Stomach smooth muscle (tissue), 2 donors: ENCODE data around the gene RHBDL1.
A peak's percentile ranks its signal among the peaks of the same experiment; 100 is the strongest.

ENCODE experiments used
- H3K27ac ChIP-seq: one replicate; pipeline ENCODE4 v1.7.0; 2013; ENCODE audit warnings: mild to moderate bottlenecking, low read length, inconsistent platforms
- H3K27me3 ChIP-seq, 2 donors: one replicate each; pipeline ENCODE4 v1.7.0; 2013; ENCODE audit warnings: low read length in 2 of 2; ENCODE audit not compliant: insufficient read depth in 2 of 2, control insufficient read depth in 1 of 2
- H3K36me3 ChIP-seq, 2 donors: one replicate each; pipeline ENCODE4 v1.7.0; 2013; ENCODE audit warnings: low read length in 2 of 2; ENCODE audit not compliant: control insufficient read depth in 2 of 2, insufficient read depth in 2 of 2
- H3K4me1 ChIP-seq: one replicate; pipeline ENCODE4 v1.7.0; 2013; ENCODE audit warnings: low read length; ENCODE audit not compliant: control insufficient read depth, insufficient read depth
- H3K4me3 ChIP-seq, 2 donors: one replicate each; pipeline ENCODE4 v1.7.0; 2013; ENCODE audit warnings: low read length in 2 of 2
- H3K9ac ChIP-seq, 2 donors: one replicate each; pipeline ENCODE4 v1.7.0; 2013; ENCODE audit warnings: low read length in 2 of 2, mild to moderate bottlenecking in 1 of 2
- H3K9me3 ChIP-seq, 2 donors: one replicate each; pipeline ENCODE4 v1.7.0; 2013; ENCODE audit warnings: low read length in 2 of 2; ENCODE audit not compliant: control insufficient read depth in 2 of 2
- donor health status: healthy.
- donor health status: Pancreatic carcinoma.

Gene RHBDL1

DNA sequence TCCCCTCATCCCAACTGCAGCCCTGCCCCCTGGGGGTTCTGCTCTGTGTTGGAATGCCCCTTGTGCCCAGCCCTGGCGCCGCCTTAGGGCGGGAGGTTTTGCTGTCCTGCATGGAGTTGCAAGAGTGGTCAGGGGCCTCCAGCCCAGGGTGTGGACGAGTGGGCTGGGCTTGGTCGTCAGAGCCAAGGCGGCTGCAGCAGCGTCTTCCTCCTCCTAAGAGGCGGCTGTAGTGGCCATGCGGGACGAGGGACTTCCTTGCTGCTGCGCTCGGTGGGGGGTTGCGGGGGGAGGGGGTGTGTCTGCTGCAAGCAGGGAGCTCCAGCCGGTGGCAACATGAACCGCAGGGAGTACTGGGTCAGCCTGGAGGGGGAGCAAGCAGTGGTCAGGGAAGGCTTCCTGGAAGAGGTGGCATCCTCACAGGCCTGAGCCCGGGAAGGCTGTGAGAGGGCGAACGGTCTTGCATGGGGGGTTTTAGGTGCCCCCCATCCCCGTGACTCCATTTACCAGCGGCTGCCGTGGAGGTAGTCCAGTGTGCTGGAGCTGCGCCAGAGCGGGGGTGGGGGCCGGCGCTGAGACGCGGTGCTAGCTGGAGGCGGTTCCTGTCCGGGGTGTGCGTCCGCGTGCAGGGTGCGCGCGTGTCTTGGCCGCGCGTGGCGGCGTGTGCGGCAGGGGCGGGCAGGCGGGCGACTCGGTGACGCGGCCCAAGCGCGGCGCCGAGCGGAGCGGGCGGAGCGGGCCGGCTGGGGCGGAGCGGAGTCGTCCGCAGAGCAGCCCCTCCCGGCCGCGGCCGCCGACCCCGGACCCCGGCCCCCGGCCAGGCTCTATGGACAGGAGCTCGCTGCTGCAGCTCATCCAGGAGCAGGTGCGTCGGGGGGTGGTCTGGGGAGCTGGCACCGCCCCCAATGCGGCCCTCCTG lies at the start of gene RHBDL1:
TSS of gene RHBDL1 (plus strand) at position 704 of the 916 bp plus-strand sequence. CDS start at position 824, 120 bp downstream.
- H3K4me3 ChIP-seq, result peak within 1 kb of the TSS in 1 of 2 donors; percentile 68
- peaks cover 0 to 4% of the 10 kb centered on the region in 2 donors for H3K27me3 ChIP-seq
- peaks cover 11 to 13% of the 10 kb centered on the region in 2 donors for H3K36me3 ChIP-seq
- H3K9ac ChIP-seq, result peak within 1 kb of the TSS in 1 of 2 donors; percentile 38
- no peaks in the 10 kb centered on the region for H3K9me3 ChIP-seq
- peaks cover 23% of the 10 kb centered on the region for H3K4me1 ChIP-seq
- no peak within 1 kb of the TSS for H3K27ac ChIP-seq

DNA sequence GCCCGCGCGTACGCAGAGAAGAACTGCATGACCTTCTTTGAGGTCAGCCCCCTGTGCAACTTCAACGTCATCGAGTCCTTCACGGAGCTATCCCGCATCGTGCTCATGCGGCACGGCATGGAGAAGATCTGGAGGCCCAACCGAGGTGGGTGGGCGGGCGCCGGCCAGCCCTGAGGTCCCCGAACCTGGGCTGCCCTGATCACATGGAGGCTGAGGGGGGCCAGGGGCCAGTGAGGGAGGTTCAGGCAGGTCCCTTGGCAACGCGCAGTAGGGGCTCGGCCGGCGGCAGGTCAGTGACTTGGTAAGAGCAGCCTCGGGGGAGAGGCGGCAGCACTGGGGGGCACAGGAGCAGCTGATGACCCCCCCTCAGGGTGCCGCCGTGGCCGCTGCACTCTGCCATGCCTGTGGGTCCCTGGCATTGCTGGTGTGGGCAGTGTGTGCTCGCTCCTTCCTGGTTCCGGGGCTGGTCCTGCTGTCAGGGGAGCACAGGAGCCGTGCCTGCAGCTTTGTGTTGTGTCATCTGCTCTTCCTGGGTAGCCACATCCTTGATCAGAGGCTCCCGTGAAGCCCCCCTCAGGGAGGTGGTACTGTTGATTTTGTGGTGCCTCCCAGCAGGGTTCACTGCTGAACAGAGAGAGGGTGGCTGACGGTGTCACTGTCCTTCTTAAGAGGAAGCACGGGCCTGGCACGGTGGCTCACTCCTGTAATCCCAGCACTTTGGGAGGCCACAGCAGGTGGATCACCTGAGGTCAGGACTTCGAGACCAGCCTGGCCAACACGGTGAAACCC lies 49.3 kb upstream of the RHBDL1 start:
- Histone ChIP-seq H3K36me3 (peaks cover 0 to 4% of the 10 kb centered on the region in 2 donors), H3K9me3 (no peaks in the 10 kb centered on the region), H3K4me1 (peaks cover 13% of the 10 kb centered on the region), H3K4me3 (no peak overlapping the region), H3K27ac (no peak overlapping the region), H3K27me3 (peaks cover 2 to 3% of the 10 kb centered on the region in 2 donors), H3K9ac (no peak overlapping the region)

DNA sequence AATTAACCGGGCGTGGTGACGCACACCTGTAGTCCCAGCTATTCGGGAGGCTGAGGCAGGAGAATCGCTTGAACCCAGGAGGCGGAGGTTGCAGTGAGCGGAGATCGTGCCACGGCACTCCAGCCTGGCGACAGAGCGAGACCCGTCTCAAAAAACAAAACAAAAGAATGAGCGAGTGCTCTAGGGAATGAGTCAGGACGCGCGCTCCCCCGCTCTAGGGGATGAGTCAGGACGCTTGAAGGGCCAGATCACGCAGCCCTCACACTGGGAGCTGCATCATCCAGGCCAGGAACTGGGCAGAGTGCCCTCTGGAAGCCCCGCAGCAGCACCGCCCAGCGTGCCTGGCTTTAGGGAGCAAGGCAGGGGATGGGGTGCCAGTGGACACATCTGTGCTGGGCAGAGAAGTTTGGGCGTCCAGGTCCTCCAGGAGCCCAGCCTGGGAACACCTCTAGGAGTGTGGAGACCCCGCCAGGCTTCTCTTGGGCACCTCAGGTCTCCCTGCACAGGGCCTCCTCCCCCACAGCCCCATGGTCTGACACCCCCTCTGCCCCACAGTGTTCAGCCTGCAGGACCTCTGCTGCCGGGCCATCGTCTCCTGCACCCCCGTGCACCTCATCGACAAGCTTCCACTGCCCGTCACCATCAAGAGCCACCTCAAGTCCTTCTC lies 48.6 kb upstream of the RHBDL1 start:
- Histone ChIP-seq H3K27ac (no peak overlapping the region), H3K9me3 (no peaks in the 10 kb centered on the region), H3K9ac (no peak overlapping the region), H3K36me3 (peaks cover 0 to 4% of the 10 kb centered on the region in 2 donors), H3K27me3 (peaks cover 2 to 3% of the 10 kb centered on the region in 2 donors), H3K4me3 (no peak overlapping the region), H3K4me1 (peaks cover 14% of the 10 kb centered on the region)

- Histone ChIP-seq H3K9me3 (no peaks in the 10 kb centered on the region), H3K27ac (no peak overlapping the region), H3K4me1 (peaks cover 14% of the 10 kb centered on the region), H3K4me3 (no peak overlapping the region), H3K9ac (no peak overlapping the region), H3K27me3 (peaks cover 2 to 6% of the 10 kb centered on the region in 2 donors), H3K36me3 (peaks cover 0 to 4% of the 10 kb centered on the region in 2 donors)
Measured at GRCh38 chr16:627454-628239, 47.8 kb upstream of the RHBDL1 start.

- Histone ChIP-seq H3K36me3 (peaks cover 0 to 4% of the 10 kb centered on the region in 2 donors), H3K27ac (no peak overlapping the region), H3K4me3 (no peak overlapping the region), H3K4me1 (peaks cover 14% of the 10 kb centered on the region), H3K9ac (no peak overlapping the region), H3K9me3 (no peaks in the 10 kb centered on the region), H3K27me3 (peaks cover 2 to 6% of the 10 kb centered on the region in 2 donors)
Measured at GRCh38 chr16:628321-629061, 47.0 kb upstream of the RHBDL1 start.

DNA sequence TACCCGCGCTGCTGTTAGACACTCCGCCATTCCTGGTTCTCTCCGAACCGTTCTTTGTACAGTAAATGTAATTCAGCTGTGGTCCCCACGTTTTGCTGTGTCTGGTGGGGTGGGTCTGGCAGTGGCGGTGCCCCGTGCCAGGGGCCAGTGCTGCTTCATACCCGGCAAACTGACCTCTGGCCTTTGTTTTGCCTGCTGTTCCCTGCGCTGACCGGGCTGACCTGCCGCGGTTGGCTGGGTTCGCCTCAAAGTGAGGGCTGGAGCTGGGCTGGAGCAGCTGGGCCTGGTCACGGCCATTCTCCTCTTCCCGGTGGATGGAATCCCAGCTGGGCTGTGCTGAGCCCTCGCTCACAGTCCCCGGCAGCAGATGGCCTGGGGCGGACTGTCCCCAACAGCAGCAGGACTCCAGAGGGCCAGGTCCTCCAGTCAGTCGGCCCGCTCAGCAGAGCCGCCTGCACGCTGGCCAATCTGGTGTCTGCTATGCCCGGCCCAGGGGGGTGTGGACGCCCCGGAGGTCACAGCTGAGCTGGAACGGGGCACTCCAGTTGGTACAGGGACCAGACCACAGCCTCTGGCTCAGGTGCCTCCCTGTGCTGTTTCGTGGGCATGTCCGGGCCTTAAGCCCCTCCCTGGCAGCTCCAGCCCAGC lies 46.2 kb upstream of the RHBDL1 start:
- H3K36me3 ChIP-seq, result peaks cover 0 to 4% of the 10 kb centered on the region in 2 donors
- H3K4me3 ChIP-seq, result no peak overlapping the region
- no peak overlapping the region for H3K27ac ChIP-seq
- peaks cover 14% of the 10 kb centered on the region for H3K4me1 ChIP-seq
- peaks cover 2 to 6% of the 10 kb centered on the region in 2 donors for H3K27me3 ChIP-seq
- no peaks in the 10 kb centered on the region for H3K9me3 ChIP-seq
- no peak overlapping the region for H3K9ac ChIP-seq

DNA sequence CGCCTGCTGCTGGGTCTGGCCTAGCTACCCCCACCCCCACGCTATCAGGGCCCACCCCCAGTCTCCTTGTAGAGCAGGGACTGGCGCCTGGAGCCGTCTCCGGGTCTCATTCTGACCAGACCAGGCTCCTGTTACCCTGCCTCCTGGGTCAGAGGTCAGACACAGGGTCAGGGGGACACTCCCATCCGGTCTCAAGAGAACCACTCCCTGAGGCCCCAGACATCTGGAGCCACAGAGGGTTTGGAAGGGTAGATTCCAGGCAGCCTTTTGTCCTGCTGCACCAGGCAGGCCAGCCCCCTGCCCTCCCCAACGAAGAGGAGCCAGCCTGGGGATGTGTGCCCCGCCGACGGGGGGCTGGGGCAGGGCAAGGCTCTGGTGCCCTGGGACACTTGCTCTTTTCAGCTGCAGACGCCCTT lies 45.6 kb upstream of the RHBDL1 start:
- no peak overlapping the region for H3K27ac ChIP-seq
- peaks cover 0 to 4% of the 10 kb centered on the region in 2 donors for H3K36me3 ChIP-seq
- peaks cover 17% of the 10 kb centered on the region for H3K4me1 ChIP-seq
- no peak overlapping the region for H3K4me3 ChIP-seq
- H3K9ac ChIP-seq, result no peak overlapping the region
- no peaks in the 10 kb centered on the region for H3K9me3 ChIP-seq
- peaks cover 2 to 6% of the 10 kb centered on the region in 2 donors for H3K27me3 ChIP-seq

DNA sequence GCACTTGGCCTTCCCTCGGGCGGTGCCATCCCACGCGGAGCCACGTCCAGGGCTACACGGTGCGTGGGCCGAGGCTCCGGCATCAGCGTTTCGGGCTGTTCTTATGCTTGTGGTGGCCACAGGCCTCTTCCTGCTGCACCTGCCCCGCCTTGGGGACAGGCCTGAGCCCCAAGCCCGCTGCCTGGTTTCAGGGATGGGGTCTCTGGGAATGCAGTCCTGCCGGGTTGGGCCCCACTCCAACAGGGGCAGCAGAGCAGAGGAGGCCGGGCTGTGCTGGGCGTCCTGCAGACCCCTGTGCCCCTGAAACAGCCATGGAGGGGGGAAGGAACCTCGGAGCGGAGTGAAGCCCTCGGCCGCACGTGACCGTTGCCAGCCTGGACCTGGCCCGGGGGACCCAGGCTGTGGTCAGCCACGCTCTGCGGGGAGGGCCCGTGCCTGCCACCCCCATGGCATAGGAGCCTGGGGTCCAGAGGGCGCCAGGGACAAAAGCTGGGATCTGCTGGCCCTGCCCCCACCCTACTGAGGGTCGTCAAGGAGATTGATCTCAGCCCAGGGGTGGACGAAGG lies 45.1 kb upstream of the RHBDL1 start:
- H3K27me3 ChIP-seq, result peaks cover 2 to 6% of the 10 kb centered on the region in 2 donors
- no peaks in the 10 kb centered on the region for H3K9me3 ChIP-seq
- no peak overlapping the region for H3K9ac ChIP-seq
- peaks cover 0 to 4% of the 10 kb centered on the region in 2 donors for H3K36me3 ChIP-seq
- H3K4me1 ChIP-seq, result peaks cover 22% of the 10 kb centered on the region
- H3K27ac ChIP-seq, result no peak overlapping the region
- no peak overlapping the region for H3K4me3 ChIP-seq

GRCh38 chr16:630815-631405 lies 44.6 kb upstream of the RHBDL1 start, which contains the start of gene WFIKKN1:
WFIKKN1 (plus strand) TSS chr16:630985; CDS start chr16:631254, 269 bp downstream.
- Histone ChIP-seq H3K36me3 (peaks cover 0 to 4% of the 10 kb centered on the region in 2 donors), H3K27me3 (peaks cover 2 to 6% of the 10 kb centered on the region in 2 donors), H3K9ac (no peak within 1 kb of the TSS), H3K27ac (no peak within 1 kb of the TSS), H3K4me1 (peaks cover 25% of the 10 kb centered on the region), H3K9me3 (no peaks in the 10 kb centered on the region), H3K4me3 (no peak within 1 kb of the TSS)
